Tibial nerve (tissue), 3 donors: ENCODE measurements around the gene PKP4.

ENCODE experiments used
- CTCF ChIP-seq, 5 experiments: fragments of 200-600 bp in 3 of 5; fragments of 450-650 bp in 2 of 5; sonication (generic) in 3 of 5; IDR thresholded peaks; one replicate each; pipeline ENCODE4 v1.5.1; 2016 to 2019; ENCODE audit warnings: antibody characterized with exemption in 5 of 5, mild to moderate bottlenecking in 3 of 5, moderate library complexity in 2 of 5
- POLR2A ChIP-seq, 2 donors: fragments of 450-650 bp; IDR thresholded peaks; one replicate each; pipeline ENCODE4 v1.6.1; 2017; ENCODE audit warnings: antibody characterized with exemption in 2 of 2, mild to moderate bottlenecking in 2 of 2, moderate library complexity in 2 of 2

DNA sequence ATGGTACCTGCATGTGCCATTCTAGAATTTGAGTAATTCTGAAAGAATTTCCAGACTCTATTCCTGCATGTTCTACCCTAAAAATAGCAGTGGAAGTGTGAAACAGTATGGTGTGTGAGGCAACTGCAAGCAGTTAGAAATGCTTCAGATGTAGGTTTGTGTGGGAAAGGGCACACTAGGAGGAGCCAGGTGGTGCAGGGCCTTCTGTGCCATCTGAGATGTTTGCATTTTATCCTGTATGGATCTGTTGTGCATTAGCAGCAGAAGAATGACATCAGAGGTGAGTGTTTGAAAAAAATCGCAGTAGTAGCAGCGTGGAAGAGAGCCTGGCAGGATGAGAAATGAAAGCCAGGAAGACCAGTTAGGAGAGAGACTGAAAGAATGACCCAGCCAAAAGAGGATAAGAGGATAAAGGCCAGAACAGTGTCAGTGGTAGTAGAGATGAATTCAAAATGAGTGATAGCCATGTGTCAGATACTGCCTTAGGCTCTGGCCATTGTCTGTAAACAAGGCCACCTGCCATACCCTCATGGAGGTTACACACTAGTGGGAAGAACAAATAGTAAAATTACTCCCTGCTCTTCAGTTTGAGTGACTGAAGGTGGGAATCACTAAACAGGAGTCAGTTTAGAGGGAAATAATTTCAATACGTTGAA lies 142.2 kb downstream of the PKP4 start:
- TF ChIP-seq CTCF (IDR thresholded peaks at IDR 0.05) (no peak), POLR2A (IDR thresholded peaks at IDR 0.05) (no peak)
